ENCODE results near the gene TNNT3.

TNNT3 gene

DNA sequence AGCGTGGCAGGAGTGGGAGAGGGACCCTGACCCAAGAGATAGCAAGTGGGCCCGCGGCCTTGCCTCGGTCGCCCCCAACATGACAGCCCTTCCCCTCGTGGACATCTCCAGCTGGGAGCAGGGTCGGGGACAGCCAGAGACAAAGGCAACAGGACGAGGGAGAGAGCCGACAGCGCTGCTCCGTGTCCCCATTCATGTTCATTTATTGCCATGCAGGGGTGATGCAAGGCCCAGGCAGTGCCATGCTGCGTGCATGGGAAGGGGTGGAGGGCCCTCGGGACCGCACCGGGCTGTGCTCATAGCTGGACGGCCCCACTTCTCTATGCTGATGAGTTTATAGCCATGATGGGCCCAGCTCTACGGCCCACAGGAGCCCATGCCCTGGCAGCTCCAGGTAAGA is 40.3 kb downstream of the TNNT3 start:
- no peak for DNase-seq

DNA sequence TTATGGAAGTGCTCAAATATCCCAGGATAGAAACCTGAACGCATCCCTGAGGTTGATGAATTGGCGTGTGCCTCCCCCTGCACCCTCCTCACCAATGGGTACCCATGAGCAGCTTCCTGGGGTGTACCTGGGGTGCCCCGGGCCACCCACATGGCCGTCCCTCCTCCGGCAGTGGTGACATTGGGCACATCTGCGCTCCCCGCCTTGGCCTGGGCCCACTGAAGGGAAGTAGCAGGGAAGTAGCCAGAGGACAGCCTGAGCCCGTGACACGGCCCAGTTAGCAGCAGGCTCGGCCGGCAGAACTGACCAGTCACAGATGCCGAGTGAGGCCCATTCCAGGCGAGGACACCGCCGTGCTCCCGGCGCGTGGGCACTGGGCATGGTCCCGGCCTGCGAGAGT is 44.4 kb downstream of the TNNT3 start:
- DNase-seq: no peak

DNA sequence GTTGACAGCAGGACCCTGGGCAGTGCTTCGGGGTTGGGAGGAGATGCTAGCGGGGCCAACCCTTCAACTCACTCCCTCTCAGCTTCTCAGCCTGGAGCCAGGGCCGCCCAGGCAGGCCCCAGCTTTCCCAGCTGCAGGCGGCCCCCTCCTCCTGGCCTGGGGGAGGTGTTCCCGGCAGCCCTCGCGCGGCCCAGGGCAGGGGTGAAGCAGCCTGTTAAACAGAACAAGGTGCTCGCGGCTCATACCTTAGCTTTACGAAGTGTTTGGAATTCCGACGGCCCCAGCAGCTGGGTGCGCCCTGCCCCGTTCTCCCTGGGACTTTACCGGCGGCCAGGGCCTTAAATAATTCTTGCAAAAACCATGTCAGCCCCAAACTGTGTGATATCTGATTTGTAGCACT is 44.8 kb downstream of the TNNT3 start:
- DNase-seq: no peak

DNA sequence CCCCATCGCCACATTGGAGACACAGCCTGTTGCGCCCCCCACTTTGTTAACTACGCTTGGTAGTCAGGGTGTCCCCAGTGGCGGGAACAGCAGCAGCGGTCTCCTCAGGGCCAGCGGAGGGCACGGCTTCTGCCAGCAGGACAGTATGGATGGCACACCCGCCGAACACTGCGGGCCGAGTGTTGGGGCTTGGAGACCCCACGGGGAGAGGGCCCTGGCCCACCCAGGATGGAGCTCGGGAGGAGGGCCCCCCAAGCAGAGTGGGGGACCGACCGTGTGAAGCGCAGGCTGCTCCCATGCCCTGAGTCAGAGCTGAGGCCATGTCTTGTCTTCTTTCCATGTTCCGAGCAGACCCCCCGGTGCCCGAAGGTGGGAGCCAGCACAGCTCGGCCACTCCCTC is 45.5 kb downstream of the TNNT3 start:
- no peak for DNase-seq

DNA sequence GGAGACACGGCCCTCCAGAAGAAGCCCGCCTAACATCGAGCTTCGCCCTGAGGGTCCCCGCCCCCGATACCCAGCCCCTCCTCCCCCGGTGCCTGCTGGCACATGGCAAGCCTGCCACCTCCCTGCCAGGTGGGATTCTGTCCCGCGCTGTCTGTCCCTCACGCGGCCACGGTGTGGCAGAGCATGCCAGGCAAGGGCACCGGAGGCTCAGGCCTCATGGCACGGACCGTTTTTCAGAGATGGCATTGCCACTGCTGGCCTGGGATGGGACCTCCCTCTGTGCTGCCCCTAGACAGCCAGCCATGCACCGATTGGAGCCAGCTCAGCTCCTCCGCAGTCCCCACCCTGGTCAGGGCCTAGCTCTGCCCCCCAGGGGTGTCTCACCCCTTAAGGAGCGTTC is 47.0 kb downstream of the TNNT3 start:
- no peak for DNase-seq

DNA sequence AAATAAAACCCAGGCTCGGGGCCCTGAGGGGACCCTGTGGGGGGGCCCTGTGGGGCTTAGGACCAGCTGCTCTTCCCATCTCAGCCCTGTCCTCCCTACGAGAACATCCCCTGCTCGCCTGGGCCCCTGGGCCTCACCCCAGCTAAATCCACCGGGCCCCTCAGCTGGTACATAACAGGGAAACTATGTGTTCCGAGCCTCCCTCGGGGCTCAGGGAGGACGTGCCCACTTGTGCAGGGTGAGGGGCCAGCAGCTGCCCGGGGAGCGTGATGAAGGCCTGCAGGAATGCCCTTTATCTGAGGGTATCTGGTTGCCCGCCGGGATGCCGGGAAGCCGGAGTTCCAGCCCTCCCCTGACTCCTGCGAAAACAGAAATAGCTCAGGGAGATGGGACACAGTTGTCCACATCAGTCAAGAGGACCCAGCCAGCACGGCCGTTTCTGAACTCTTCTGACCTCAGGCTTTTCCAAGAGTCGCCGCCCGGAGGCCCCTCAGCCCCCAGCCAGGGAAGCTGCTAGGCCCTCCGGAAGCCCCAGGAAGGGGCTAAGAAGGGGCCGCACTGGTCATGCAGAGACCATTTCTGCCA is 48.2 kb downstream of the TNNT3 start:
- DNase-seq: no peak

DNA sequence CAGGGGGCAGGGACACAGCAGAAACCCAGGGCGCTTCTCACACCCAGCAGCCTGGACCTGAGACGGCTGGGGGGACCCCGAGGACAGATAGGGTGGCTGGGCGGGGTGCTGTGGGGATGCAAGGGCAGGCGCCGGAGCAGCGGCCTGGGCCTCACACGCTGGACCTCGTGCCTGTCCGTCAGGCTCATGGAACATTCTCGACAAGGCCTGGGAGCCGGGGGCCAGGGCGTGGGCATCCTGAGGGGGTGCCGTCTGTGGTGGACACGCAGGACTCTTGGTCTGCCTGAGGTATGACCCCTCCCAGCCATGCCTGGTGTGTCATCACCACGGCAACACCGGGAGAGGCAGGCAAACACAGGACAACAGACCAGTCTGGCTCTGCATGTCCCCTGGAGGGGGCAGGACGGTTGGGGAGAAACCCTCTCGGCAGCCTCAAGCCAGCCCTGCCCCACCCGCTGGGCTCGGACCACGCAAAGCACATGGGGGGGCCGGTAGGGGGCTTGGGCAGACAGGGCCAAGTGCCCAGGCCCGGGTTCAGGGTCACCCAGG is 49.0 kb downstream of the TNNT3 start:
- no peak for DNase-seq

DNA sequence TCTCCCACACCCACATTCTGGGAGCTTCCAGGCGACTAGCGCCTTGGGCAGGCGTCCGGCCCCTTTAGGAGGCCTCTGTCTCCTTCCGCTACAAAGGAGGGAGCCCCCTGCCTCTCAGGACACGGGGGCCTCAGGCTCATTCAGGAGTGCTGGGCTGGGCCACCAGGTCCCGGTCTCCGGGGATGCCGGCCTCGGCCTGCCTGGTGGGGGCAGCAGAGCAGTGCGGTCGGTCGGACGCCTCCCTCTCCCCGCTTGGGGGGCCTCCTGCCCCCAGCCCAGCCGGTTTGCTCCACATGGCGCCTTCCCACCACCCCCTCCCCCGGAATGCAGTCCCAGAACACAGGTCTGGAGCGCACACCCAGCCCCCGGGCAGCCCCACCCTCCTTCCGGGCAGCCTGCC is 49.5 kb downstream of the TNNT3 start:
- no peak for DNase-seq

DNA sequence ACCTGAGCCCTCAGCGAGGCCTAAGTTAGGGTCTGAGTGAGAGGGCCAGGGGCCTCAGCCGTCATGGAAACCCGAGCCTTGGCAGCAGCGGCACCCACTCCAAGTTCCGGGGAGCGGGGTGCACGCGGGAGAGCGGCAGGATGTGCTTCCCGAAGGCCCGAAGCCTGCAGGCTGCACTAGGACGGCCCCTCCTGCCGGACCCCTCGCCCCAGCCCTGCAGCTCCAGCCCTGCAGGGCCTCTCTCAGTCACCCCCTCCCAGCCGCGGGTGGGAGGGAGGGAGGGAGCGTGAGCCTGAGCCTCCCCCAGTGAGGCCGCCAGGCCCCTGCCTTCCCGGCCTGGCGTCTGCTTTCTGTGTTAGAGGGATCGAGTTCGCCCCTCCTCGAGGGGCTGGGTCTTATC is 50.3 kb downstream of the TNNT3 start:
- DNase-seq: no peak

DNA sequence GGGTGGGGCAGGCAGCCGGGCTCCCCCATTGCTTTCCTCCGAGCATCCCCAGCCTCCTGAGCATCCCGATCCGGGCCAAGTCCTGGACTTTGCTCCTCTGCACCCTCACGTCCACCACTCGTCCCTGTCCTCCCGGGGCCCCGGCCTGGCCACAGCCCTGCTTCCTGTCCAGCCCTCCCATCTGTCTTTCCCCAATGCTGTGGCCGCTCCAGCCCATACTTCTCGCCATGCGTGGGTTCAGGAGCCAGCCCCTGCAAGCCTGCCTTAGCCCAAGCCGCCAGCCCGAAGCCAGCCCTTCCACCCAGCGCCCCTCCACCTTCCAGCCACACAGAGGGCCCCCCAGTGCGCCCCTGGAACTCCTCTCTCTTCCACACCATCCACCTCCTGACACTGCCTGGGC is 51.5 kb downstream of the TNNT3 start:
- DNase-seq: no peak

DNA sequence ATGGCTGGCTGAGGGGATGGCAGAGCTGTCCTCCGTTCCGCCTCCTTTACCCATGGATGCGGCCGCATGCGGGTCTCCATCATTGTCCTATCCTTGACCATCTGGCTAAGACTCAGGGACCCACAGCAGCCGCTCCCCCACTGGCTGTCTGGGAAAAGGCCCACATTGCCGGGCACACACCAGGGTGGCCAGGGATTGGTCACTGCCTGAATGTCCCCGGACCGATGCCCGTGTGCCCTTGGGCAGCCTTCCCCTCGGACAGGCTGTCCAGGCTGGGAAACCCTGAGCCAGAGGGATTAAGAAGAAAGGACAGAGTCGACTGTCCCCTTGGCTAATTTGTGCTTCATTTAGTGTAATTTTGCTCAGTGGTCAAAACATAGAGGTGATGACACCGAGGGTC is 55.7 kb downstream of the TNNT3 start:
- no peak for DNase-seq

DNA sequence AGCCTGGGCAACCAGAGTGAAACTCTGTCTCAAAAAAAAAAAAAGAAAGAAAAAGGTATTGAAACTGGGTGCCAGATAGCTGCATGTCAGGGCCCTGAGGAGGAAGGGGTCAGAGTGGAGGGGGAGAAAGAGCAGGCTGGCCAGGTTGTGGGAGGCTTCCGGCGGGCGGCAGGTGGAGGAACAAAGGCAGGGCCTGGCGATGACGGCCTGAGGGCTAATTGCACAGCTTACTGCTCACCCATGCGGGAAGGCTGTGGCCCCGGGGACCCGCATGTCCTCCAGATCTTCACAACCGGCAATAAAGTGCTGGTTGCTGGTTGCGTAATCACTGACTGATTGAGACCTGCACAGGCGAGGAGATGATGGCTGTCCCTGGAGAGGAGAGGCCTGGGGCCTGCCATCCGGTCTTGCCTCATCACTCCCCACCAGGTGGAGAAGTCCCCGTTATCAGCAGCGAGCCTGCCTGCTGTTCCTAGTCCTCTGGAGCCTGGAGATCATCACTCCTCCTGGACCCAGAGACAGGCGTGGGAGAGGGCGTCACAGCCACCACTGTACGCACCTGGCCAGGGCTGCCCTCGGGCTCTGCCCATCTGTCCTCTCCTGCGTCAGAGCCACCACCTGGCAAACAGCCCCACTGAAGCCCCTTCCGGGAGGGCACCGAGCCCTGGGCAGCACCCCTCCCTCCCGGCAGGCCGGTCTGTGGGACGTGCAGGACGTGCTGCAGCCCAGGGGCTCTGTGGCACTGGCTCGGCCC is 59.4 kb downstream of the TNNT3 start:
- no peak for DNase-seq

DNA sequence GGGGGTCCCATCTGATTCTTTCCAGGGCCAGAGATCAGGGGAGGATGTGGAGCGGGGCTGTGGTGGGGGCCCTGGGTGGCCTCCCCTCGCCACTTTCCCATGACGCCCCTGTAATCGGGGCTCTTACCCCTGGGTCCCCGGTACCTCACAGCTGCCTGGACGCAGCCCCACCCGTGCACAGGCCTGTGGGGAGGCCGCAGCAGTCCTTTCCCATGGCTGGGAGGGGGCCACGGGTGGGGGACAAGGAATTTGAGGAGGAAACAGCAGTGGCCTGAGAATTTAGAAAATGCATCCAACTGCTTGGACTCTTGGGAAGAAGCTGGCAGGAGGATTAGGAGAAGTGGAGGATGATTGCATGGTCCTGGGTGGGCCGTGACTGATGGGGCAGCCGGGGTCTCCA is 60.1 kb downstream of the TNNT3 start:
- DNase-seq: no peak

DNA sequence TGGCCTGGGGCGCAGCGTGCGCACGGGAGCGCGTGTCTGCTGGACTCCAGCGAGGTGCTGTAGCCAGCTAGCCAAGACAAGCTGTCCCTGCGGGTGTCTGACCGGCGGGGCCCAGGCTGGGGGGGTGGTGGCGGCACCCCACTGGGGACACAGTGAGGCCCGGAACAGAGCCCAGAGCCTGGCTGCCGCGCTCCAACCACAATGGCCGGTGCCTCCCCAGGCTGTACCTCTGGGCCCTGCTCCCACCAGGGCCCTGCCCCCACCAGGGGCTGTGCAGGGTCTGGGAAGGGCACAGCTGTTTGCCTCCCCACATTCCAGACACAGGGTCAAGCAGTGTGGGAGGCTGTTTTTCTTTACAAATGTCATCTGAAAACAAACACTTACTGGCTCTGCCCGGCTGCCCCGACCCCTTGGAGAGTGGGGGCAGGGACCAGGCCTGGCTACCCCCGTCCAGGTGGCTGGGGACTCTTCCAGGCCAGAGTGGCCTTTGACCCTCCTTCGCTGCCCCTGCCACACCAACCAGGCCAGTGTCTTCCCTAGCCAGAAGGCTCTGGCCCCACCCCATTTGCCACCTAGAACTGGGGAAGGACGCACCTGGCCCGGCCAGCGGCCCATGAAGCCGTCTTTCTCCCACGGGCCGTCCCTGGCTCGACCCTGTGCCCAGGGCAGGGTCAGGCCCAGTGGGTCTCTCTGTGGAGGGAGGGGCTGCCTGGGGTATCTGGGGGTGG is 63.5 kb downstream of the TNNT3 start:
- no peak for DNase-seq

DNA sequence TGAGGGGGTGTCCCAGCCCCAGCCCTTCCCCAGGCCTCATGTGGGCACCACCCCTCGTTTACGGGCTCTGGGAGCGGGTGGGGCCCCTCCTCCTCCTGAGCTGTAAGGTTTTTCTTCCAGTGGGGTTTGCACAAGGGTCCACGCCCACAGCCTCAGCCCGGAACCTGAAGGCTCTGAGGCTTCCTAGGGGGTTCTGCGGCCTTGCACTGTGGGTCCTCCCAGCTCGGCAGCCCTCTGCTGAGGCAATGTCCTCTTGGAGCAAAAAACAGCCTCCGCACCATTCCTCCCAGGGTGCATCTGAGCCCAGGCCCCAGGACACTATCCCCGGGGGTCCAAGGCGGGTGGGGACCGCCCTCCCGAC is 64.1 kb downstream of the TNNT3 start:
- DNase-seq: no peak

DNA sequence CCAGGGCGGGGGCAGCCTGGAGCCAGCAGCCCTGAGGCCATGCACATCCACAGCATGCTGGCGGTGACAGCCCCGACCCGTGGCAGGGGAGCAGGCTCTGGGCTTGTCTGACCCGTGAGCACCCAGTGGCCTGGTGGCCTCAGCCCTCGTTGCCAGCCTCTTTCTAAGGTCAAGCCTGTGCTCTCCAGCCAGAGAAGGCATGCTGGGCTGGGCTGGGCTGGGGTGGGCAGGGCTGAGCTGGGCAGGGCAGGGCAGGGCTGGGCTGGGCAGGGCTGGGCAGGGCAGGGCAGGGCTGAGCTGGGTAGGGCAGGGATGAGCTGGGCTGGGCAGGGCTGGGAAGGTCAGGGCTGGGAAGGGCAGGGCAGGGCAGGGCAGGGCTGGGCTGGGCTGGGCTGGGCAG is 67.5 kb downstream of the TNNT3 start:
- DNase-seq: no peak

DNA sequence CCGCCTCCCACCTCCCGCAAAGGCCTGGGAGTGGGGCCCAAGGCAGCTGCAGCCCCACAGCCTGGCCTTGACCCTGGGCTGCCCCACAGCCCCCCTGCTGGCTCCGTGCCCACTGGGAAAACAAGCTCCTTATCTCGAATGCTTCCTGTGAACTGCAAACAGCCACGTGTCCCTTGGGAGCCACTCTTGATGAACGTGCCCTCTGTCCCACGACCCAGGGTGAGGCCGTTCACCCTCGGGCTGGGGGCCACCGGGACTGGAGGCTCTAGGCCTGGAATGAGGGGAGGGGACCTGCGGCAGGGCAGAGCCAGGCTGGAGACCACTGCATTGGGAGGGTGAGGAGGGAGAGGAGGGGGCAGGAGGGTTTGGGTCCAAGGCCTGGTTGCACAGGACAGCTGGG is 68.7 kb downstream of the TNNT3 start:
- DNase-seq: no peak
